Measurements from ENCODE around the gene SEMA4G. TPM values are rescaled to one million over a fixed set of nuclear protein-coding genes. Genes with fewer than 3 reads are reported as not detected.
A peak's percentile ranks its signal among the peaks of the same experiment; 100 is the strongest.

Gene SEMA4G
- total and polyA plus RNA-seq, 2 of the 4 experiments (the other 2 are of a cell fraction) = 0.90 to 8.7 TPM

GRCh38 chr10:100928039-100928438, 41.3 kb upstream of the SEMA4G start:
- peak; percentile 40; the same call in 1 of the 2 replicates for ATAC-seq (ENCODE audit: low read depth)
- in situ Hi-C loops (cut with MboI; ENCODE audit: low sequenced_read_pairs) = loop anchor here (25.0 kb wide), 1 partner anchor 884 kb away; the partner anchor contains the start of gene OGA
- Histone ChIP-seq H3K27me3 (ENCODE audit: control insufficient read depth, insufficient read depth, low read length) (no peaks in the 10 kb centered on the region), H3K9ac (ENCODE audit: low read depth, low read length) (no peak overlapping the region), H2AFZ (replicated peaks; ENCODE audit: low read length, poor library complexity) (no peak overlapping the region), H2AK9ac (replicated peaks; ENCODE audit: low read depth, low read length, poor library complexity) (no peak overlapping the region), H3K9me3 (ENCODE audit: control insufficient read depth, insufficient read depth, low read length) (no peaks in the 10 kb centered on the region), H3K9me1 (ENCODE audit: insufficient read depth, low read length) (no peaks in the 10 kb centered on the region), H3K56ac (ENCODE audit: extremely low read depth, insufficient read depth, low read length) (no peak overlapping the region), H3K18ac (ENCODE audit: low read depth, low read length) (no peak overlapping the region), H2AK5ac (ENCODE audit: low read depth, low read length) (no peak overlapping the region), H2BK5ac (ENCODE audit: low read depth, low read length, poor library complexity, severe bottlenecking) (peak overlapping the region; percentile 70), H3K36me3 (ENCODE audit: control insufficient read depth, insufficient read depth, low read length) (peaks cover 50% of the 10 kb centered on the region), H2BK15ac (ENCODE audit: low read depth, low read length) (no peak overlapping the region), H3K23ac (ENCODE audit: low read depth, low read length) (no peak overlapping the region), H4K91ac (ENCODE audit: insufficient read depth, low read depth, low read length) (no peak overlapping the region), H3K4me1 (ENCODE audit: control insufficient read depth, insufficient read depth, low read length) (peaks cover 5% of the 10 kb centered on the region), H3K4me3 (ENCODE audit: insufficient read depth, low read depth, low read length) (no peak overlapping the region), H3K4ac (ENCODE audit: low read depth, low read length) (no peak overlapping the region), H4K20me1 (ENCODE audit: insufficient read depth, low read length) (no peaks in the 10 kb centered on the region), H2BK120ac (ENCODE audit: low read depth, low read length) (no peak overlapping the region), H3K4me2 (ENCODE audit: low read depth, low read length) (no peak overlapping the region), H3K27ac (ENCODE audit: insufficient read depth, low read length) (no peak overlapping the region; the same call in 1 of the 2 replicates), H3K14ac (replicated peaks; ENCODE audit: low read depth, low read length) (no peak overlapping the region), H4K8ac (ENCODE audit: low read depth in 2 of 2, low read length in 2 of 2) (no peak overlapping the region; a peak in 1 of 4 replicates), H3K79me1 (ENCODE audit: low read depth in 1 of 2, low read length in 2 of 2) (peaks cover 21 to 39% of the 10 kb centered on the region in 2 experiments), H4K5ac (ENCODE audit: low read depth, low read length) (no peak overlapping the region), H2BK20ac (ENCODE audit: low read depth, low read length) (no peak overlapping the region)
- WGBS, 2 experiments (ENCODE audit: extremely low coverage in 2 of 2, insufficient read length in 1 of 2) = no CpG with 5 or more reads among the region's 1 CpG
- dilution Hi-C loops (cut with HindIII; ENCODE audit: low sequenced_read_pairs, unreplicated experiment) = no loop called here
- POLR2A ChIA-PET (ENCODE audit: unreplicated experiment) = no interaction called here
- CTCF ChIA-PET = no interaction called here
- TF ChIP-seq USF2 (IDR thresholded peaks at IDR 0.05; ENCODE audit: low read depth, low read length) = no peak
- TF ChIP-seq FOS (IDR thresholded peaks at IDR 0.05; ENCODE audit: low read depth, low read length) = no peak
- TF ChIP-seq CHD1 (IDR thresholded peaks at IDR 0.05; ENCODE audit: low read depth, low read length) = no peak
- no peak for TF ChIP-seq NFE2L2 (IDR thresholded peaks at IDR 0.05; ENCODE audit: low read depth, low read length)
- TF ChIP-seq CEBPB (IDR thresholded peaks at IDR 0.05; ENCODE audit: low read depth, low read length) = no peak
- no peak for TF ChIP-seq MXI1 (IDR thresholded peaks at IDR 0.05; ENCODE audit: borderline replicate concordance, low read depth, low read length)
- TF ChIP-seq POLR2A (IDR thresholded peaks at IDR 0.05; ENCODE audit: low read depth, low read length) = no peak
- no peak for TF ChIP-seq SMC3 (IDR thresholded peaks at IDR 0.05; ENCODE audit: low read depth, low read length)
- no peak for TF ChIP-seq ELK1 (IDR thresholded peaks at IDR 0.05; ENCODE audit: borderline replicate concordance, low read depth, low read length)
- no peak for TF ChIP-seq CTCF (conservative IDR thresholded peaks at IDR 0.05; ENCODE audit: low read depth, low read length)
- TF ChIP-seq RFX5 (IDR thresholded peaks at IDR 0.05; ENCODE audit: low read depth, low read length) = no peak
- TF ChIP-seq RAD21 (IDR thresholded peaks at IDR 0.05; ENCODE audit: low read length) = no peak
- no peak for TF ChIP-seq MAFK (IDR thresholded peaks at IDR 0.05; ENCODE audit: low read depth, low read length)
- no peak for TF ChIP-seq BHLHE40 (IDR thresholded peaks at IDR 0.05; ENCODE audit: low read depth, low read length)
- no peak for TF ChIP-seq RCOR1 (IDR thresholded peaks at IDR 0.05; ENCODE audit: insufficient replicate concordance, low read length)
- no peak for TF ChIP-seq MAZ (IDR thresholded peaks at IDR 0.05; ENCODE audit: borderline replicate concordance, low read depth, low read length)
- no peak for DNase-seq
- intact Hi-C loops (cut with micrococcal nuclease) = loop anchor here (5.0 kb wide), 1 partner anchor 34 kb away; no protein-coding TSS in a partner anchor
- no TSS peak for BruUV-seq (replicated peaks)
